Measurements from ENCODE around the gene GCFC2. TPM values are rescaled to one million over a fixed set of nuclear protein-coding genes. Genes with fewer than 3 reads are reported as not detected.

Gene GCFC2
- polyA plus RNA-seq, 1 experiment, result 6.9 TPM

DNA sequence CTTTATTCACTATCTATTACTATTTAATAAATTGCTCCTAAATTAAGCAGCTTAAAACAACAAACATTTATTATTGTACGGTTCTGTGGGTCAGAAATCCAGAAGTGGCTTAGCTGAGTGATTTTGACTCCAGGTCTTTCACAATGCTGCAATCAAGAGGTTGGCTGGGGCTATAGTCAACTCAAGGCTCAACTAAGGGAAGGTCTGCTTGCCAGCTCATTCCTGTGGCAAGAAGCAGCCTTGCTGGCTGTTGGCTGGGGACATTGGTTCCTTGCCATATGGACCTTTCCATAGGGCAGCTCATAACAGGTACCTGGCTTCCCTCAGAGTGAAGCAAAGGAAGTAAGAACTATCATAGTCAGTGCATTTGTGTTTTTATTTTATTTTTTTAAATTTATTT lies 69.1 kb downstream of the GCFC2 start:
- Histone ChIP-seq H3K36me3 (ENCODE audit: control insufficient read depth, insufficient read depth, low read length) (no peaks in the 10 kb centered on the region), H3K4me3 (ENCODE audit: low read depth, low read length) (no peak overlapping the region), H3K27me3 (ENCODE audit: control insufficient read depth, insufficient read depth, low read length) (peaks cover 7% of the 10 kb centered on the region)
- TF ChIP-seq, protein P1, sequence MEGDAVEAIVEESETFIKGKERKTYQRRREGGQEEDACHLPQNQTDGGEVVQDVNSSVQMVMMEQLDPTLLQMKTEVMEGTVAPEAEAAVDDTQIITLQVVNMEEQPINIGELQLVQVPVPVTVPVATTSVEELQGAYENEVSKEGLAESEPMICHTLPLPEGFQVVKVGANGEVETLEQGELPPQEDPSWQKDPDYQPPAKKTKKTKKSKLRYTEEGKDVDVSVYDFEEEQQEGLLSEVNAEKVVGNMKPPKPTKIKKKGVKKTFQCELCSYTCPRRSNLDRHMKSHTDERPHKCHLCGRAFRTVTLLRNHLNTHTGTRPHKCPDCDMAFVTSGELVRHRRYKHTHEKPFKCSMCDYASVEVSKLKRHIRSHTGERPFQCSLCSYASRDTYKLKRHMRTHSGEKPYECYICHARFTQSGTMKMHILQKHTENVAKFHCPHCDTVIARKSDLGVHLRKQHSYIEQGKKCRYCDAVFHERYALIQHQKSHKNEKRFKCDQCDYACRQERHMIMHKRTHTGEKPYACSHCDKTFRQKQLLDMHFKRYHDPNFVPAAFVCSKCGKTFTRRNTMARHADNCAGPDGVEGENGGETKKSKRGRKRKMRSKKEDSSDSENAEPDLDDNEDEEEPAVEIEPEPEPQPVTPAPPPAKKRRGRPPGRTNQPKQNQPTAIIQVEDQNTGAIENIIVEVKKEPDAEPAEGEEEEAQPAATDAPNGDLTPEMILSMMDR (IDR thresholded peaks at IDR 0.05; ENCODE audit: insufficient read depth, low read depth, low read length), result no peak
- DNase-seq (ENCODE audit: low read depth), result no peak
- ChIA-PET CTCF (interaction anchor here (1.4 to 2.7 kb wide), 13 partner anchors 9 to 180 kb away, joined by 3 to 37 read pairs (median 5); no protein-coding TSS in a partner anchor), POLR2A (no interaction called here)

DNA sequence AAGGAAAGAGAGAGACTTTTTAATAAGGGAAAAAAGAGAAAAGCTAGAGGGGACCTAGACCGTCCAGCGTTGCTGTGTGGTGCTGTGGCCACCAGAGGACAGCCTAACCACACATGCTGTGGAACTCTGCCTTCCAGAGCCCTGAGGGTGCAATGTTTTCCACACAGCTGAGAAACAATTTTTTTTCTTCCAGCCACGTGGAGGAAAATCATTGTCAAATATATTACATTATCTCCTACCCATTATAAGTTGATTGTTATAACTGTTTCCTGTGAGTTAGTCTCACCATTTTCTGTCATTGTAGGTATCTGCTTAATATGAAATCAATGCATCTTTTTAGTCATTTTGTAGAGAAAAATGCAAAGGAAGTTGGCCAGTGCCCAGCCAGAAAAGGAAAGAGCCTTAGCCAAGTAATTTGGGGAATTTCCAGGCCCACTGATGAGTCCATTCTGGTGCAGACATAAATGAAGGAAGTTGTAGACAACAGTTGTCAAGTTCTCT lies 70.0 kb downstream of the GCFC2 start:
- H3K4me3 ChIP-seq (ENCODE audit: low read depth, low read length), result no peak overlapping the region

DNA sequence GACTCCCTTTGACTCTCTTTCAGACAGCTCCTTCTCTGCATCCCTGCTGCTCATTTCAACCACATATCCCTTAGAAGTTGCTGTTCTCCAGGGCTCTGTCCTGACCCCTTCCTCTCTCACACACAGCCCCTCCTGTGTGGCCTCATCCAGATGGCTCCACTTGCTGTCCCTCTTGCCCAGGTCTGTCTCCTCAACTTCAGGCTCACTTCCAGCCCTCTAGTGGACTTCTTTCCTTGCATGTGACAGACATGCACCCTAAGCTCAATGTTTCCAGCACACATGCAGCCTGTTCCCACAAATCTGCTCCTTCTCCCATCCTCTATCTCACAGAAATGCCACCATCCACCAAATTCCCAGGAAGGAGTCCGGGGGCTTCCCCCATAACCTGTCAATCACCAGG lies 73.1 kb downstream of the GCFC2 start:
- H3K27me3 ChIP-seq (ENCODE audit: control insufficient read depth, insufficient read depth, low read length), result peaks cover 8% of the 10 kb centered on the region
- TF ChIP-seq, protein P1 (IDR thresholded peaks at IDR 0.05; ENCODE audit: insufficient read depth, low read depth, low read length), result no peak
- H3K36me3 ChIP-seq (ENCODE audit: control insufficient read depth, insufficient read depth, low read length), result no peaks in the 10 kb centered on the region
- no peak overlapping the region for H3K4me3 ChIP-seq (ENCODE audit: low read depth, low read length)
- ChIA-PET POLR2A (no interaction called here), CTCF (interaction anchor here (1.1 to 2.6 kb wide), 4 partner anchors 10 to 73 kb away, joined by 3 to 12 read pairs (median 8); partner anchors contain the start of gene GCFC2)
- no peak for DNase-seq (ENCODE audit: low read depth)

More for the DNA sequence above, 70.0 kb downstream of the GCFC2 start:
- POLR2A ChIA-PET, result no interaction called here
- CTCF ChIA-PET, result interaction anchor here (0.6 to 2.7 kb wide), 28 partner anchors 10 to 976 kb away, joined by 3 to 37 read pairs (median 5); no protein-coding TSS in a partner anchor
- Histone ChIP-seq H3K36me3 (ENCODE audit: control insufficient read depth, insufficient read depth, low read length) (no peaks in the 10 kb centered on the region), H3K27me3 (ENCODE audit: control insufficient read depth, insufficient read depth, low read length) (peaks cover 8% of the 10 kb centered on the region)
- TF ChIP-seq, protein P1 (IDR thresholded peaks at IDR 0.05; ENCODE audit: insufficient read depth, low read depth, low read length), result peak; percentile 100
- DNase-seq (ENCODE audit: low read depth), result peak; percentile 24

DNA sequence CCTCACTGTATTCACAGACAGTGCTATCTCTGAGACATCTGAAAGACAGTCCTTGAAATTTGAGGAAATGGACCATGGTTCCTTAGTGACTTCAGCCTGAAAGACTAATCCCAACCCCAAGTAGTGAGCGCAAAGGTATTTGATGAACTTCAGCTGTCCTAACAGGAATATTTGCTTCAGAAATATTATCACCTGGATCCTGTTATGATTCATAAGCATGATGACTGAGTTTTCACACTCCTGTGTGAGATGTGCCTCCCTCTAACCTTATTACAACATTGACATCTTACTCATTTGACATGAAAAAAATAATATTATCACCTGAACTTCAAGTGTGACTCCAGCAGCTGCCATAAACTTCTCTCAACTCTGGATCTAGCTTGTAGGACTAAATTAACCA lies 75.8 kb downstream of the GCFC2 start:
- Histone ChIP-seq H3K27me3 (ENCODE audit: control insufficient read depth, insufficient read depth, low read length) (peaks cover 8% of the 10 kb centered on the region), H3K4me3 (ENCODE audit: low read depth, low read length) (no peak overlapping the region), H3K36me3 (ENCODE audit: control insufficient read depth, insufficient read depth, low read length) (no peaks in the 10 kb centered on the region)
- ChIA-PET CTCF (interaction anchor here (0.8 to 2.9 kb wide), 5 partner anchors 13 to 168 kb away, joined by 3 to 13 read pairs (median 3); no protein-coding TSS in a partner anchor), POLR2A (no interaction called here)
- no peak for DNase-seq (ENCODE audit: low read depth)
- TF ChIP-seq, protein P1 (IDR thresholded peaks at IDR 0.05; ENCODE audit: insufficient read depth, low read depth, low read length), result no peak

DNA sequence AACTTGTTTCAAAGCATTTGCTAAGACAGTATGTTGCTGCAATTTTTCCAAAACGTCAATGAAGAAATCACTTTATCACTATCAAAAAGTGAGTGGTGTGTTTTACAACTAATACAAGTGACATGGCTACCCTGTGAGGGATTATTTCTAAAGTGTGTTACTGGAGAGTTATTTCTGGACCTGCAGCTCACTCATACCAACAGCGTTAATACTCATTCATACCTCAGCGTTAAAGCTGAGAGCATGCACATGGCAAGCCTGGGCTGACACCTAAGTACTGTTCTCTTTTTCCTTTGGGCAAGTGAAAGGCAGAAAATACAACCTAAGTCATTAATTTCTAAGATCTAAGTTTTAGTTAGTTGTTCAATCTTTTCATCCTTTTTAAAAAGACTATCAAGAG lies 77.1 kb downstream of the GCFC2 start:
- peaks cover 8% of the 10 kb centered on the region for H3K27me3 ChIP-seq (ENCODE audit: control insufficient read depth, insufficient read depth, low read length)
- ChIA-PET POLR2A (no interaction called here), CTCF (interaction anchor here (0.6 to 0.7 kb wide), 2 partner anchors 169 to 349 kb away, joined by 3 to 4 read pairs; no protein-coding TSS in a partner anchor)
- DNase-seq (ENCODE audit: low read depth), result no peak
- no peaks in the 10 kb centered on the region for H3K36me3 ChIP-seq (ENCODE audit: control insufficient read depth, insufficient read depth, low read length)
- TF ChIP-seq, protein P1 (IDR thresholded peaks at IDR 0.05; ENCODE audit: insufficient read depth, low read depth, low read length), result no peak
- H3K4me3 ChIP-seq (ENCODE audit: low read depth, low read length), result no peak overlapping the region
